Endothelial cell of umbilical vein (primary cell): Measurements from ENCODE around the gene HYLS1. TPM values are rescaled to one million over a fixed set of nuclear protein-coding genes. Genes with fewer than 3 reads are reported as not detected.

Experiments
- BruUV-seq: library from RNA; stranded (reverse); fragments of 400-500 nt; replicated peaks from 2 replicates; lab custom pipeline; 2021; lab: Mats Ljungman, UMichigan
- CTCF ChIA-PET: fragments of 300-600, 350-600 bp; sonication (Branson Sonifier 250); formaldehyde crosslinking; loops from one replicate; lab custom pipeline; 2021; ENCODE audit warnings: antibody characterized with exemption, inconsistent platforms; lab: Charles Lee
- POLR2A ChIA-PET: fragments of 300-600, 350-600 bp; sonication (Branson Sonifier 250); formaldehyde crosslinking; loops from one replicate; lab custom pipeline; 2021; ENCODE audit warnings: antibody characterized with exemption, inconsistent platforms; lab: Charles Lee
- DNase-seq: peaks from one replicate; pipeline ENCODE4 v3.0.0-alpha.2; 2011; ENCODE audit warnings: low read depth, low spot score
- FAIRE-seq: peaks from 2 replicates; lab custom pipeline; 2011; peaks lifted over from hg19 to GRCh38; lab: Jason Lieb, UNC
- H2AFZ ChIP-seq: 2 replicates; pipeline ENCODE4 v1.6.0; 2012; ENCODE audit warnings: low read depth, low read length, control low read depth, inconsistent platforms
- H3K27ac ChIP-seq: 2 replicates; pipeline ENCODE4 v1.5.1; 2011; ENCODE audit warnings: low read depth, mild to moderate bottlenecking, control low read depth, low read length, moderate library complexity; ENCODE audit not compliant: insufficient read depth
- H3K27me3 ChIP-seq, 2 experiments: 2 replicates each; pipeline versions ENCODE4 v1.6.0 to v1.6.1; 2011; ENCODE audit warnings: low read length in 2 of 2, mixed read lengths in 1 of 2; ENCODE audit not compliant: control insufficient read depth in 2 of 2, insufficient read depth in 2 of 2
- H3K36me3 ChIP-seq, 2 experiments: 2 replicates in 1 of 2; 3 replicates in 1 of 2; pipeline ENCODE4 v1.5.1; 2011; ENCODE audit warnings: low read length in 2 of 2, mild to moderate bottlenecking in 1 of 2, moderate library complexity in 1 of 2; ENCODE audit not compliant: control insufficient read depth in 2 of 2, insufficient read depth in 2 of 2; ENCODE audit errors: extremely low read depth in 1 of 2
- H3K4me1 ChIP-seq: 3 replicates; pipeline ENCODE4 v1.5.1; 2011; ENCODE audit warnings: mild to moderate bottlenecking, low read length; ENCODE audit not compliant: control insufficient read depth, insufficient read depth; ENCODE audit errors: extremely low read depth
- H3K4me2 ChIP-seq: 2 replicates; pipeline ENCODE4 v1.6.1; 2011; ENCODE audit warnings: low read length, control low read depth, mixed read lengths; ENCODE audit not compliant: insufficient read depth
- H3K4me3 ChIP-seq, 3 experiments: fragments of 200-600 bp in 1 of 3; sonication (generic), shearing (Covaris generic) in 1 of 3; replicated peaks in 1 of 3; 2 replicates each; pipeline ENCODE4 v1.5.1; 2011 to 2016; ENCODE audit warnings: control low read depth in 3 of 3, low read length in 3 of 3, mild to moderate bottlenecking in 2 of 3, inconsistent platforms in 1 of 3, low read depth in 1 of 3, moderate library complexity in 1 of 3; ENCODE audit not compliant: insufficient read depth in 1 of 3
- H3K79me2 ChIP-seq: 2 replicates; pipeline ENCODE4 v1.6.0; 2012; ENCODE audit warnings: low read length, inconsistent platforms; ENCODE audit not compliant: control insufficient read depth, insufficient read depth
- H3K9ac ChIP-seq: replicated peaks from 2 replicates; pipeline ENCODE3; 2011; ENCODE audit warnings: low read length, control low read depth; ENCODE audit not compliant: insufficient read depth; ENCODE audit errors: extremely low read depth
- H3K9me1 ChIP-seq: replicated peaks from 3 replicates; pipeline ENCODE4 v1.6.0; 2011; ENCODE audit warnings: mild to moderate bottlenecking, low read length; ENCODE audit not compliant: control insufficient read depth, insufficient read depth; ENCODE audit errors: extremely low read depth
- H3K9me3 ChIP-seq: replicated peaks from 2 replicates; pipeline ENCODE4 v1.5.1; 2012; ENCODE audit warnings: low read length, inconsistent platforms; ENCODE audit not compliant: control insufficient read depth, insufficient read depth
- H4K20me1 ChIP-seq: replicated peaks from 2 replicates; pipeline ENCODE3; 2011; ENCODE audit warnings: mild to moderate bottlenecking, low read length; ENCODE audit not compliant: control insufficient read depth, insufficient read depth; ENCODE audit errors: extremely low read depth
- EZH2 ChIP-seq: IDR thresholded peaks from 2 replicates; pipeline ENCODE4 v1.6.1; 2012; ENCODE audit warnings: borderline replicate concordance, low read depth, mild to moderate bottlenecking, moderate library complexity, low read length, inconsistent platforms; ENCODE audit not compliant: severe bottlenecking
- FOS ChIP-seq: IDR thresholded peaks from 2 replicates; pipeline ENCODE4 v1.6.1; 2011; ENCODE audit warnings: mild to moderate bottlenecking, low read length, moderate library complexity, borderline replicate concordance; ENCODE audit not compliant: insufficient read depth
- GATA2 ChIP-seq: IDR thresholded peaks from 2 replicates; pipeline ENCODE4 v1.7.0; 2011; ENCODE audit warnings: low read depth, mild to moderate bottlenecking, moderate library complexity, mixed read lengths, low read length; ENCODE audit not compliant: insufficient read length, insufficient read depth
- JUN ChIP-seq: IDR thresholded peaks from 2 replicates; pipeline ENCODE4 v1.6.1; 2011; ENCODE audit warnings: borderline replicate concordance, low read depth; ENCODE audit not compliant: insufficient read length, insufficient read depth
- MYC ChIP-seq: IDR thresholded peaks from one replicate; pipeline ENCODE4 v1.6.1; 2011; ENCODE audit warnings: mild to moderate bottlenecking, low read depth, low read length
- POLR2A ChIP-seq: IDR thresholded peaks from 2 replicates; pipeline ENCODE4 v1.6.1; 2012; ENCODE audit warnings: low read depth, mild to moderate bottlenecking, control low read depth, low read length
- POLR2AphosphoS5 ChIP-seq: IDR thresholded peaks from 2 replicates; pipeline ENCODE4 v1.6.1; 2012; ENCODE audit warnings: low read depth, mild to moderate bottlenecking, control low read depth, low read length, moderate library complexity; ENCODE audit not compliant: insufficient read depth
- dilution Hi-C: fragments of 300-500 bp; cut with MboI; formaldehyde crosslinking; loops from one replicate; pipeline ENCODE4 v1.15.0; 2019; ENCODE audit warnings: low sequenced_read_pairs; ENCODE audit not compliant: extremely low pct_ligation_motif_present
- intact Hi-C: fragments of 100-400 bp; cut with micrococcal nuclease; formaldehyde crosslinking; loops from one replicate; pipeline ENCODE4 v1.10.0; 2022
- polyA plus RNA-seq, 4 experiments: library from polyadenylated mRNA; depleted of rRNA in 3 of 4; stranded (reverse) in 3 of 4; unstranded in 1 of 4; fragments of >200 nt; gene quantifications; 2 replicates each; pipeline versions ENCODE4 v1.2.1 to v1.2.3, GENCODE V29; 2011 to 2012; ENCODE audit warnings: missing spikeins in 1 of 4
- total RNA-seq: library from RNA; stranded (reverse); gene quantifications from 2 replicates; pipeline ENCODE4 v1.2.3, GENCODE V29; 2021
- TF ChIP-seq, protein P1 (sequence below): IDR thresholded peaks from 2 replicates; pipeline ENCODE4 v1.6.1; 2011; ENCODE audit not compliant: insufficient read depth, insufficient read length
- TF ChIP-seq, protein P2 (sequence below), 2 donors: IDR thresholded peaks; 1 replicate in 1 of 2; 2 replicates in 1 of 2; pipeline ENCODE4 v1.5.1; 2011; ENCODE audit warnings: low read length in 2 of 2, mild to moderate bottlenecking in 2 of 2, moderate library complexity in 2 of 2, control low read depth in 1 of 2, inconsistent platforms in 1 of 2, low read depth in 1 of 2; ENCODE audit not compliant: insufficient read depth in 1 of 2; ENCODE audit errors: extremely low read depth in 1 of 2

Gene HYLS1
- total and polyA plus RNA-seq, 2 donors (not counting 3 experiments of a cell fraction or from before 2014, with no cell fraction given) = 4.7 to 12.6 TPM

- no peaks in the 10 kb centered on the region for H3K36me3 ChIP-seq
- intact Hi-C loops = loop anchor here (5.0 to 10.0 kb wide), 2 partner anchors 344 to 381 kb away; partner anchors contain the start of genes DCPS, FOXRED1 and SRPRA
- dilution Hi-C loops = no loop called here
- CTCF ChIA-PET = interaction anchor here (0.8 to 5.1 kb wide), 3 partner anchors 15 to 560 kb away, joined by 3 to 113 read pairs (median 5); no protein-coding TSS in a partner anchor
- no peak overlapping the region for H3K27ac ChIP-seq
- H3K4me1 ChIP-seq = no peaks in the 10 kb centered on the region
- DNase-seq (no peak), FAIRE-seq (no peak)
- no peaks in the 10 kb centered on the region for H4K20me1 ChIP-seq
- no peak overlapping the region for H3K9ac ChIP-seq
- no peak overlapping the region for H2AFZ ChIP-seq
- H3K4me3 ChIP-seq = no peak overlapping the region
- BruUV-seq = no TSS peak
- no peak overlapping the region for H3K4me2 ChIP-seq
- H3K27me3 ChIP-seq = peaks cover 0 to 8% of the 10 kb centered on the region in 2 experiments
- no peaks in the 10 kb centered on the region for H3K9me1 ChIP-seq
- POLR2A ChIA-PET = no interaction called here
- H3K9me3 ChIP-seq = no peaks in the 10 kb centered on the region
- no peaks in the 10 kb centered on the region for H3K79me2 ChIP-seq
- TF ChIP-seq, protein P1, sequence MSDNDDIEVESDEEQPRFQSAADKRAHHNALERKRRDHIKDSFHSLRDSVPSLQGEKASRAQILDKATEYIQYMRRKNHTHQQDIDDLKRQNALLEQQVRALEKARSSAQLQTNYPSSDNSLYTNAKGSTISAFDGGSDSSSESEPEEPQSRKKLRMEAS = no peak
- TF ChIP-seq MYC = no peak
- TF ChIP-seq EZH2 = no peak
- TF ChIP-seq GATA2 = no peak
- TF ChIP-seq, protein P2, sequence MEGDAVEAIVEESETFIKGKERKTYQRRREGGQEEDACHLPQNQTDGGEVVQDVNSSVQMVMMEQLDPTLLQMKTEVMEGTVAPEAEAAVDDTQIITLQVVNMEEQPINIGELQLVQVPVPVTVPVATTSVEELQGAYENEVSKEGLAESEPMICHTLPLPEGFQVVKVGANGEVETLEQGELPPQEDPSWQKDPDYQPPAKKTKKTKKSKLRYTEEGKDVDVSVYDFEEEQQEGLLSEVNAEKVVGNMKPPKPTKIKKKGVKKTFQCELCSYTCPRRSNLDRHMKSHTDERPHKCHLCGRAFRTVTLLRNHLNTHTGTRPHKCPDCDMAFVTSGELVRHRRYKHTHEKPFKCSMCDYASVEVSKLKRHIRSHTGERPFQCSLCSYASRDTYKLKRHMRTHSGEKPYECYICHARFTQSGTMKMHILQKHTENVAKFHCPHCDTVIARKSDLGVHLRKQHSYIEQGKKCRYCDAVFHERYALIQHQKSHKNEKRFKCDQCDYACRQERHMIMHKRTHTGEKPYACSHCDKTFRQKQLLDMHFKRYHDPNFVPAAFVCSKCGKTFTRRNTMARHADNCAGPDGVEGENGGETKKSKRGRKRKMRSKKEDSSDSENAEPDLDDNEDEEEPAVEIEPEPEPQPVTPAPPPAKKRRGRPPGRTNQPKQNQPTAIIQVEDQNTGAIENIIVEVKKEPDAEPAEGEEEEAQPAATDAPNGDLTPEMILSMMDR (IDR thresholded peaks at IDR 0.05; ENCODE audit: extremely low read depth in 1 of 2, insufficient read depth in 1 of 2, low read depth in 1 of 2, low read length in 2 of 2) = no peak
- no peak for TF ChIP-seq POLR2AphosphoS5
- no peak for TF ChIP-seq FOS
- TF ChIP-seq JUN = no peak
- no peak for TF ChIP-seq POLR2A
Observed at GRCh38 chr11:125921042-125921441, 33.6 kb downstream of the HYLS1 start.
